Glutamatergic neuron (in vitro differentiated cells): ENCODE results near the gene RIC3. TPM values are rescaled to one million over a fixed set of nuclear protein-coding genes. Genes with fewer than 3 reads are reported as not detected.

Experiments used
- DNase-seq: peaks from one replicate; pipeline ENCODE4 v3.0.0; 2022
- H3K27ac Mint-ChIP-seq: one replicate; pipeline ENCODE4 v1.8.0; 2020; ENCODE audit warnings: mild to moderate bottlenecking, mixed read lengths, inconsistent platforms; ENCODE audit not compliant: unreplicated experiment
- H3K27me3 Mint-ChIP-seq: one replicate; pipeline ENCODE4 v1.8.0; 2020; ENCODE audit warnings: mild to moderate bottlenecking, moderate library complexity, mixed read lengths, inconsistent platforms; ENCODE audit not compliant: unreplicated experiment
- H3K36me3 Mint-ChIP-seq: one replicate; pipeline ENCODE4 v1.8.0; 2020; ENCODE audit warnings: mild to moderate bottlenecking, mixed read lengths, inconsistent platforms; ENCODE audit not compliant: unreplicated experiment
- H3K4me1 Mint-ChIP-seq: one replicate; pipeline ENCODE4 v1.8.0; 2020; ENCODE audit warnings: mild to moderate bottlenecking, low read depth, mixed read lengths, inconsistent platforms; ENCODE audit not compliant: unreplicated experiment
- H3K4me3 Mint-ChIP-seq: one replicate; pipeline ENCODE4 v1.8.0; 2020; ENCODE audit warnings: mild to moderate bottlenecking, mixed read lengths, inconsistent platforms; ENCODE audit not compliant: unreplicated experiment
- H3K9me3 Mint-ChIP-seq: one replicate; pipeline ENCODE4 v1.8.0; 2020; ENCODE audit warnings: mild to moderate bottlenecking, moderate library complexity, mixed read lengths, inconsistent platforms; ENCODE audit not compliant: unreplicated experiment
- CTCF ChIP-seq: fragments of 200-600 bp; sonication (generic); IDR thresholded peaks from one replicate; pipeline ENCODE4 v1.5.0; 2021; ENCODE audit not compliant: partially characterized antibody, unreplicated experiment
- long read RNA-seq: library from polyadenylated mRNA; unstranded; transcript quantifications from one replicate; pipeline ENCODE4 v2.0.0, GENCODE V29; 2020; ENCODE audit not compliant: unreplicated experiment
- total RNA-seq: library from RNA; stranded (reverse); fragmentation: NEBNext Ultra II Directional; extraction: Animal tissue kit (Norgen Biotek cat#: 25700); gene quantifications from one replicate; pipeline ENCODE4 v1.2.1, GENCODE V29; 2021; ENCODE audit not compliant: unreplicated experiment

The RIC3 gene
- 34.4 TPM for total RNA-seq
- long read RNA-seq, transcript RIC3-204 (2 exons, 1,300 nt), result major isoform, 7 of 19 reads
- long read RNA-seq, partial matches to known transcripts, result 2 of 19 reads
- long read RNA-seq, other reads (novel, unspliced or antisense), result 6 of 19 reads

GRCh38 chr11:8168485-8169257, at the start of gene RIC3:
Gene RIC3 (minus strand): TSS chr11:8169025. CDS start chr11:8168989, 36 bp downstream.
- H3K27ac Mint-ChIP-seq, result peak within 1 kb of the TSS; percentile 71
- H3K36me3 Mint-ChIP-seq, result no peaks in the 10 kb centered on the region
- peak within 1 kb of the TSS; percentile 86 for H3K4me3 Mint-ChIP-seq
- peaks cover 5% of the 10 kb centered on the region for H3K27me3 Mint-ChIP-seq
- peak; percentile 60 for DNase-seq
- no peaks in the 10 kb centered on the region for H3K4me1 Mint-ChIP-seq
- no peak for TF ChIP-seq CTCF
- H3K9me3 Mint-ChIP-seq, result peaks cover 3% of the 10 kb centered on the region

GRCh38 chr11:8218409-8218808, 49.6 kb upstream of the RIC3 start:
- DNase-seq, result no peak
- TF ChIP-seq CTCF, result no peak
- peaks cover 5% of the 10 kb centered on the region for H3K4me1 Mint-ChIP-seq
- H3K9me3 Mint-ChIP-seq, result peaks cover 1% of the 10 kb centered on the region
- H3K36me3 Mint-ChIP-seq, result no peaks in the 10 kb centered on the region
- H3K27ac Mint-ChIP-seq, result no peak overlapping the region
- peaks cover 8% of the 10 kb centered on the region for H3K27me3 Mint-ChIP-seq
- no peak overlapping the region for H3K4me3 Mint-ChIP-seq

GRCh38 chr11:8217926-8218325, 49.1 kb upstream of the RIC3 start:
- H3K9me3 Mint-ChIP-seq, result no peaks in the 10 kb centered on the region
- no peak overlapping the region for H3K27ac Mint-ChIP-seq
- no peak for TF ChIP-seq CTCF
- H3K4me1 Mint-ChIP-seq, result peaks cover 2% of the 10 kb centered on the region
- no peak overlapping the region for H3K4me3 Mint-ChIP-seq
- no peak for DNase-seq
- H3K36me3 Mint-ChIP-seq, result no peaks in the 10 kb centered on the region
- H3K27me3 Mint-ChIP-seq, result peaks cover 9% of the 10 kb centered on the region

GRCh38 chr11:8217136-8217535, 48.3 kb upstream of the RIC3 start:
- Mint-ChIP-seq H3K27me3 (peaks cover 9% of the 10 kb centered on the region), H3K36me3 (no peaks in the 10 kb centered on the region), H3K4me1 (peaks cover 2% of the 10 kb centered on the region), H3K9me3 (no peaks in the 10 kb centered on the region), H3K27ac (no peak overlapping the region), H3K4me3 (no peak overlapping the region)
- no peak for TF ChIP-seq CTCF
- no peak for DNase-seq

GRCh38 chr11:8213376-8213775, 44.6 kb upstream of the RIC3 start:
- Mint-ChIP-seq H3K36me3 (no peaks in the 10 kb centered on the region), H3K27ac (no peak overlapping the region), H3K4me1 (no peaks in the 10 kb centered on the region), H3K9me3 (no peaks in the 10 kb centered on the region), H3K27me3 (peaks cover 5% of the 10 kb centered on the region), H3K4me3 (no peak overlapping the region)
- TF ChIP-seq CTCF, result no peak
- DNase-seq, result no peak
